Measurements from ENCODE around the gene GARIN5A. TPM values are rescaled to one million over a fixed set of nuclear protein-coding genes. Genes with fewer than 3 reads are reported as not detected.
A peak's percentile ranks its signal among the peaks of the same experiment; 100 is the strongest.

GARIN5A gene
- total RNA-seq, 4 donors from 2014 or later, result 0.55 to 4.2 (median 0.79) TPM; not detected in 1

DNA sequence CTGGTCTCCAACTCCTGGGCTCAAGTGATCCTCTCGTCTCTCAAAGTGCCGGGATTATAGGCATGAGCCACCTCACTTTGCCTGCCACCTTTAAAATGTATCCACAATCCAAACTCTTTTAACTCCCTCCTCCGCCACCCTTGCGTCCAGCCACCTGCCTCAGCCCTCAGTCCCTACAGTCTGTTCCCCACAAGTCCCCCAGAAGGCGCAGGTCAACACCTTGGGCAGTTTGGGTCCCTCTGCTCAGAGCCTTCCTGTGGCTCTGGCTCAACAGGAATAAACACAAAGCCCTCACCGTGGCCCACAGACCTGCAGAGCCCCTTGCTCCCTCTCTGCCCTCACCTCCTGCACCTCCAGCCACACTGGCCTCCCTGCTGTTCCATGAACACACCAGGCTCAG is 7.8 kb downstream of the GARIN5A start:
- TF ChIP-seq, protein P1, sequence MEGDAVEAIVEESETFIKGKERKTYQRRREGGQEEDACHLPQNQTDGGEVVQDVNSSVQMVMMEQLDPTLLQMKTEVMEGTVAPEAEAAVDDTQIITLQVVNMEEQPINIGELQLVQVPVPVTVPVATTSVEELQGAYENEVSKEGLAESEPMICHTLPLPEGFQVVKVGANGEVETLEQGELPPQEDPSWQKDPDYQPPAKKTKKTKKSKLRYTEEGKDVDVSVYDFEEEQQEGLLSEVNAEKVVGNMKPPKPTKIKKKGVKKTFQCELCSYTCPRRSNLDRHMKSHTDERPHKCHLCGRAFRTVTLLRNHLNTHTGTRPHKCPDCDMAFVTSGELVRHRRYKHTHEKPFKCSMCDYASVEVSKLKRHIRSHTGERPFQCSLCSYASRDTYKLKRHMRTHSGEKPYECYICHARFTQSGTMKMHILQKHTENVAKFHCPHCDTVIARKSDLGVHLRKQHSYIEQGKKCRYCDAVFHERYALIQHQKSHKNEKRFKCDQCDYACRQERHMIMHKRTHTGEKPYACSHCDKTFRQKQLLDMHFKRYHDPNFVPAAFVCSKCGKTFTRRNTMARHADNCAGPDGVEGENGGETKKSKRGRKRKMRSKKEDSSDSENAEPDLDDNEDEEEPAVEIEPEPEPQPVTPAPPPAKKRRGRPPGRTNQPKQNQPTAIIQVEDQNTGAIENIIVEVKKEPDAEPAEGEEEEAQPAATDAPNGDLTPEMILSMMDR (IDR thresholded peaks at IDR 0.05), result no peak
- TF ChIP-seq POLR2AphosphoS5 (IDR thresholded peaks at IDR 0.05) (no peak), EP300 (IDR thresholded peaks at IDR 0.05; ENCODE audit: low read depth) (no peak), POLR2A (IDR thresholded peaks at IDR 0.05) (no peak)
- no peak overlapping the region for H3K4me3 ChIP-seq
- no peaks in the 10 kb centered on the region for H3K27me3 ChIP-seq
- H3K4me1 ChIP-seq, result peaks cover 0 to 8% (median 6%) of the 10 kb centered on the region in 4 donors
- H3K9me3 ChIP-seq, result no peaks in the 10 kb centered on the region
- no peaks in the 10 kb centered on the region for H3K36me3 ChIP-seq
- DNase-seq, result no peak
- in situ Hi-C loops (cut with MboI; ENCODE audit: low pct_ligation_motif_present in 1 of 4, low pct_unique_long_range_greater_than_20kb in 1 of 4, low sequenced_read_pairs in 3 of 4) (loop anchor here in 3 of 4 donors (10.0 to 25.0 kb wide), 2 partner anchors 104 to 107 kb away; partner anchors contain the start of gene NAPSA (in 3 of the 3)), intact Hi-C loops (cut with DNase I; ENCODE audit: low total_unique reads) (no loop called here)
- 87% methylated on average over 6 of the region's 6 CpGs; no CpG with 5 or more reads in 1 of the 2 donors for WGBS, 2 donors (ENCODE audit: low coverage in 1 of 2)
- no peak overlapping the region for H3K27ac ChIP-seq

DNA sequence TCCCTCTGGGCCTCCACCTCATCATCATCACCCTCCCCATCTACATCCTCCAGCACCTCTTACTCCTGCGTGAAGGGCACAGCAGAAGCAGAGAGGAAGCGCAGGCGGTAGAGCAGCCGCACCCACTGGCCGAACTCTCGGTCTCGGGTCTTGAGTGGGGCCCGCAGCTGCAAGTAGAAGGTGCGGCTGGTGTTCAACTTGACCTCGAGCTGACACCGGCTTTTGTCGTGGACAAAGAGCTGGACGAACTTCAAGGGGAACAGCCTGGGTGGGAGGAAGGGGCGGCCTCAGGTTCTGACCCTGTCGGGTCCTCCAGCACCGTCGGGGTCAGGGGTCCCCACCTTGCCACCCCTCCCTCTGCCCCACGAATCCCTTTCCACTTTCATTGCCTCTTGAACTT is 9.1 kb downstream of the GARIN5A start:
- in situ Hi-C loops (cut with MboI; ENCODE audit: low pct_ligation_motif_present in 1 of 4, low pct_unique_long_range_greater_than_20kb in 1 of 4, low sequenced_read_pairs in 3 of 4), result loop anchor here in 3 of 4 donors (10.0 to 25.0 kb wide), 2 partner anchors 103 to 105 kb away; partner anchors contain the start of gene NAPSA (in 3 of the 3)
- DNase-seq, result no peak
- TF ChIP-seq POLR2AphosphoS5 (IDR thresholded peaks at IDR 0.05) (no peak), POLR2A (IDR thresholded peaks at IDR 0.05) (no peak), EP300 (IDR thresholded peaks at IDR 0.05; ENCODE audit: low read depth) (no peak)
- TF ChIP-seq, protein P1 (IDR thresholded peaks at IDR 0.05), result no peak
- Histone ChIP-seq H3K9me3 (no peaks in the 10 kb centered on the region), H3K4me3 (no peak overlapping the region), H3K27me3 (no peaks in the 10 kb centered on the region), H3K4me1 (peaks cover 0 to 8% (median 6%) of the 10 kb centered on the region in 4 donors), H3K27ac (no peak overlapping the region), H3K36me3 (no peaks in the 10 kb centered on the region)
- intact Hi-C loops (cut with DNase I; ENCODE audit: low total_unique reads), result no loop called here
- 75 to 80% methylated on average over 2 to 18 of the region's 18 CpGs for WGBS, 2 donors (ENCODE audit: low coverage in 1 of 2)

DNA sequence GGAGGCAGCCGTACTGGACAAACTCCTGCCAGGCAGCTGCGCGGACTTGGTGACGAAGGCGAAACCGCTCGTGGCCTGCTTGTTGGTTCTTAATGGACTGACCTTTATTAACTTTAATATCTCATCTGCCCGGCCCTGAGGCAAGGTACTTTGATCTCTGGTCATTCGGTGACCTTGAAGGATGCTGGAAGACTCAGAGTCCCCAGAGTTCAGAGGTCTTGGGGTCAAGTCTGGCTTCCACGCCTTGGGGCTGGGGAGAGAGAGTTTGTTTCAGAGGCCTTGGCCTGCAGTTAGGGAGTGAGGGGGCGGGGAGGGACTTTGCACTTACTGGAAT is 10.0 kb downstream of the GARIN5A start:
- TF ChIP-seq EP300 (IDR thresholded peaks at IDR 0.05; ENCODE audit: low read depth) (no peak), POLR2AphosphoS5 (IDR thresholded peaks at IDR 0.05) (no peak), POLR2A (IDR thresholded peaks at IDR 0.05) (no peak)
- TF ChIP-seq, protein P1 (IDR thresholded peaks at IDR 0.05), result no peak
- DNase-seq, result no peak
- H3K36me3 ChIP-seq, result no peaks in the 10 kb centered on the region
- no peaks in the 10 kb centered on the region for H3K9me3 ChIP-seq
- intact Hi-C loops (cut with DNase I; ENCODE audit: low total_unique reads), result no loop called here
- in situ Hi-C loops (cut with MboI; ENCODE audit: low pct_ligation_motif_present in 1 of 4, low pct_unique_long_range_greater_than_20kb in 1 of 4, low sequenced_read_pairs in 3 of 4), result loop anchor here in 3 of 4 donors (10.0 to 25.0 kb wide), 2 partner anchors 102 to 104 kb away; partner anchors contain the start of gene NAPSA (in 3 of the 3)
- H3K27me3 ChIP-seq, result no peaks in the 10 kb centered on the region
- no peak overlapping the region for H3K4me3 ChIP-seq
- no peak overlapping the region for H3K27ac ChIP-seq
- H3K4me1 ChIP-seq, result peaks cover 0 to 8% (median 6%) of the 10 kb centered on the region in 4 donors
- WGBS, 2 donors (ENCODE audit: low coverage in 1 of 2), result 49% methylated on average over 11 of the region's 11 CpGs; no CpG with 5 or more reads in 1 of the 2 donors

DNA sequence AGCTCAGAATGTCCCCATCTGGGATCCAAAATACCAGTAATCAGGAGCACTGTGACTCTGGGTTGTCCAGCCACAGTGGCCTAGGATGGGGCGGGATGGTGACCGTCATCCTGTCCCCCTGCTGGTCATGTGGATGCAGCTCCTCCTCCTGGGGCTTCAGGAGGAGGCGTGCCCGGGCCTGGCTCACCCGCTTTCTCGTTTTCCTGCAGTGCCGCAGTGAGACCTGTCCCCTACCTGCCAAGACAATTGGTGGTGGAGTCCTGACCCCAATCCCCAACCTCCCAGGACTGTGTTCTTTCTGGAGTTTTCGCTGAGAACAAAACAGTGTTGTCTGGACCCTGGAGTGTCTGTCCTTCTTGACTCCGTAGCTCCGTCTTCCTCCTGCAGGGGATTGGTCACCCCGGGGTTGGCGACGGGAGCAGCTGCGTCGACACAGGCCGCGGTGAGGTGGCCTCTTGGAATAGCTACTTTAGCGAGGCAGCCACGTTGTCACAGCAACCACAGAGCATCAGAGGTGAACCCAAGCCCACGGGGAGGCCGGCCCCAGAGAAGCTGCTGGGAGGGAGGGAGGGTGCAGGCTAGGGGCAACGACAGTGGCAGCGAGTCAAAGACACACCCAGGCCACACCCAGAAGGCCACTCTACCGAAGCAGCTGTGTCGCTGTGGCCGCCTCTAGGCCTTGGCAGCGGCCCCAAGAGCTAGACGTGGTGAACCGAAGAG is 10.5 kb downstream of the GARIN5A start:
- no peak overlapping the region for H3K27ac ChIP-seq
- no peak overlapping the region for H3K4me3 ChIP-seq
- H3K4me1 ChIP-seq, result peaks cover 0 to 8% (median 6%) of the 10 kb centered on the region in 4 donors
- H3K36me3 ChIP-seq, result no peaks in the 10 kb centered on the region
- no peak for TF ChIP-seq POLR2A (IDR thresholded peaks at IDR 0.05)
- TF ChIP-seq, protein P1 (IDR thresholded peaks at IDR 0.05), result no peak
- TF ChIP-seq EP300 (IDR thresholded peaks at IDR 0.05; ENCODE audit: low read depth), result no peak
- TF ChIP-seq POLR2AphosphoS5 (IDR thresholded peaks at IDR 0.05), result no peak
- intact Hi-C loops (cut with DNase I; ENCODE audit: low total_unique reads) (no loop called here), in situ Hi-C loops (cut with MboI; ENCODE audit: low pct_ligation_motif_present in 1 of 4, low pct_unique_long_range_greater_than_20kb in 1 of 4, low sequenced_read_pairs in 3 of 4) (loop anchor here in 3 of 4 donors (10.0 to 25.0 kb wide), 2 partner anchors 101 to 104 kb away; partner anchors contain the start of gene NAPSA (in 3 of the 3))
- H3K9me3 ChIP-seq, result no peaks in the 10 kb centered on the region
- WGBS, 2 donors (ENCODE audit: low coverage in 1 of 2), result 42% methylated on average over 29 of the region's 29 CpGs; no CpG with 5 or more reads in 1 of the 2 donors
- DNase-seq, result peak; percentile 69
- H3K27me3 ChIP-seq, result no peaks in the 10 kb centered on the region
